K562 (cell line): ENCODE measurements around the gene NYNRIN. TPM values are rescaled to one million over a fixed set of nuclear protein-coding genes. Genes with fewer than 3 reads are reported as not detected.

Source experiments
- ATAC-seq: fragments of 200-7000 bp; cut with Tn5 transposase; 3 replicates; pipeline ENCODE4 v1.9.1; 2020; ENCODE audit warnings: moderate library complexity
- BruUV-seq: library from RNA; stranded (reverse); fragments of 400-500 nt; replicated peaks from 2 replicates; lab custom pipeline; 2021; lab: Mats Ljungman, UMichigan
- CTCF ChIA-PET: fragments of 300-600 bp; formaldehyde crosslinking; extraction: SDS; loops from one replicate; lab custom pipeline; 2021; ENCODE audit warnings: low intra/inter-chr PET ratio; lab: Yijun Ruan, JAX
- POLR2A ChIA-PET: fragments of 300-600, 350-650 bp; sonication (Branson Sonifier 250); formaldehyde crosslinking; extraction: SDS; loops from one replicate; lab custom pipeline; 2021; ENCODE audit warnings: antibody characterized with exemption, inconsistent platforms; lab: Yijun Ruan, JAX
- DNase-seq, 4 experiments: peaks; one replicate each; pipeline versions ENCODE4 v3.0.0 to v3.0.0-alpha.2; 2011 to 2018; ENCODE audit warnings: low spot score in 3 of 4, mixed read lengths in 3 of 4; ENCODE audit errors: extremely low read depth in 1 of 4
- FAIRE-seq: peaks from 2 replicates; lab custom pipeline; 2011; peaks lifted over from hg19 to GRCh38; lab: Jason Lieb, UNC
- H2AFZ ChIP-seq: 2 replicates; pipeline ENCODE4 v1.6.0; 2011; ENCODE audit warnings: low read depth, low read length, control low read depth, inconsistent platforms
- H3K27ac ChIP-seq: fragments of 200-600 bp; 3 replicates; pipeline ENCODE4 v1.8.0; 2011; ENCODE audit warnings: low read depth, mild to moderate bottlenecking, control low read depth, inconsistent platforms, low read length, moderate library complexity, mixed read lengths; ENCODE audit errors: extremely low read depth
- H3K27me3 ChIP-seq, 2 experiments: fragments of 300-600 bp in 1 of 2; 2 replicates in 1 of 2; 3 replicates in 1 of 2; pipeline versions ENCODE4 v1.6.0 to v1.8.0; 2011; ENCODE audit warnings: inconsistent platforms in 2 of 2, low read length in 2 of 2, mild to moderate bottlenecking in 1 of 2, mixed read lengths in 1 of 2, moderate library complexity in 1 of 2; ENCODE audit not compliant: control insufficient read depth in 2 of 2, insufficient read depth in 2 of 2
- H3K36me3 ChIP-seq: fragments of 300-600 bp; 3 replicates; pipeline ENCODE4 v1.8.0; 2011; ENCODE audit warnings: mild to moderate bottlenecking, low read length, inconsistent platforms; ENCODE audit not compliant: control insufficient read depth, insufficient read depth
- H3K4me1 ChIP-seq, 2 experiments: fragments of 200-600 bp in 1 of 2; replicated peaks in 1 of 2; 2 replicates in 1 of 2; 3 replicates in 1 of 2; pipeline versions ENCODE4 v1.5.1 to v1.8.0; 2011; ENCODE audit warnings: inconsistent platforms in 2 of 2, low read length in 2 of 2, mild to moderate bottlenecking in 1 of 2, mixed read lengths in 1 of 2, moderate library complexity in 1 of 2; ENCODE audit not compliant: control insufficient read depth in 2 of 2, insufficient read depth in 2 of 2
- H3K4me2 ChIP-seq: 2 replicates; pipeline ENCODE4 v1.6.1; 2011; ENCODE audit warnings: low read length, control low read depth, inconsistent platforms, mixed read lengths; ENCODE audit not compliant: insufficient read depth
- H3K4me3 ChIP-seq: fragments of 200-600 bp; sonication (generic), shearing (Covaris generic); 2 replicates; pipeline ENCODE4 v1.5.1; 2016; ENCODE audit warnings: control low read depth, inconsistent platforms
- H3K79me2 ChIP-seq: fragments of 200-600 bp; 3 replicates; pipeline ENCODE4 v1.8.0; 2011; ENCODE audit warnings: low read length, inconsistent platforms; ENCODE audit not compliant: control insufficient read depth, insufficient read depth
- H3K9ac ChIP-seq, 2 experiments: 2 replicates each; pipeline versions ENCODE4 v1.6.0 to v1.6.1; 2011; ENCODE audit warnings: low read depth in 2 of 2, low read length in 2 of 2, control low read depth in 1 of 2, inconsistent platforms in 1 of 2, mild to moderate bottlenecking in 1 of 2, mixed read lengths in 1 of 2; ENCODE audit not compliant: insufficient read depth in 1 of 2
- H3K9me1 ChIP-seq: one replicate; pipeline ENCODE4 v1.6.0; 2011; ENCODE audit warnings: inconsistent platforms, mild to moderate bottlenecking, low read length, moderate library complexity; ENCODE audit not compliant: control insufficient read depth, insufficient read depth
- H3K9me3 ChIP-seq: replicated peaks from 2 replicates; pipeline ENCODE4 v1.5.1; 2011; ENCODE audit warnings: low read depth, low read length, inconsistent platforms; ENCODE audit not compliant: control insufficient read depth, insufficient read depth
- H4K20me1 ChIP-seq: replicated peaks from 2 replicates; pipeline ENCODE4 v1.6.1; 2011; ENCODE audit warnings: low read length, inconsistent platforms, mixed read lengths; ENCODE audit not compliant: control insufficient read depth, insufficient read depth
- CTCF ChIP-seq, 3 experiments: IDR thresholded peaks in 2 of 3; conservative IDR thresholded peaks in 1 of 3; 2 replicates each; pipeline ENCODE4 v1.5.1; 2011 to 2012; ENCODE audit warnings: low read length in 3 of 3, mild to moderate bottlenecking in 3 of 3, control low read depth in 2 of 3, improper control_type of control experiment in 1 of 3, inconsistent platforms in 1 of 3, low read depth in 1 of 3, mixed read lengths in 1 of 3, moderate library complexity in 1 of 3; ENCODE audit not compliant: insufficient read depth in 2 of 3
- RAD21 ChIP-seq, 2 experiments: fragments of 250-450 bp in 1 of 2; fragments of 450-650 bp in 1 of 2; sonication (Bioruptor Pico) in 1 of 2; formaldehyde crosslinking in 1 of 2; IDR thresholded peaks in 1 of 2; conservative IDR thresholded peaks in 1 of 2; 2 replicates each; pipeline versions ENCODE4 v1.4.0 to v1.8.0; 2020 to 2022; ENCODE audit warnings: mild to moderate bottlenecking in 2 of 2, moderate library complexity in 1 of 2
- TCF7L2 ChIP-seq: fragments of 150-350 bp; IDR thresholded peaks from 2 replicates; pipeline ENCODE4 v1.6.1; 2016; ENCODE audit warnings: low read depth, mild to moderate bottlenecking, low read length, moderate library complexity
- ZHX1 ChIP-seq: fragments of 150-350 bp; conservative IDR thresholded peaks from 2 replicates; pipeline ENCODE4 v1.6.1; 2014; ENCODE audit warnings: low read length
- WGBS: fragments of 100-300 bp; shearing (Covaris generic); methylation state at CpG from one replicate; pipeline ENCODE4 v1.1.6; 2016; ENCODE audit warnings: low coverage, mixed read lengths; ENCODE audit not compliant: insufficient coverage; ENCODE audit errors: missing lambda C conversion rate; 5-methylcytosine and 5-hydroxymethylcytosine counted together
- in situ Hi-C: fragments of 300-500 bp; cut with MboI; formaldehyde crosslinking; loops from 4 replicates; pipeline ENCODE4 v1.15.0; 2018; ENCODE audit warnings: inconsistent platforms, mixed read lengths
- intact Hi-C: fragments of 100-400 bp; cut with micrococcal nuclease; formaldehyde crosslinking; loops from 2 replicates; pipeline ENCODE4 v1.14.2; 2022
- polyA plus RNA-seq, 8 experiments: library from polyadenylated mRNA; depleted of rRNA in 4 of 8; stranded (reverse) in 5 of 8; unstranded in 3 of 8; fragments of >200 nt; fragmentation: Nextera tagmentation in 2 of 8; fragmentation: Illumina TruSeq in 1 of 8; extraction: Ambion mirVana in 2 of 8; extraction: Trizol in 1 of 8; gene quantifications; 2 replicates each; pipeline versions ENCODE4 v1.2.1 to v1.2.3, GENCODE V29; 2011 to 2014; ENCODE audit warnings: inconsistent platforms in 1 of 8, missing spikeins in 1 of 8
- total RNA-seq, 7 experiments: library from RNA; depleted of rRNA in 6 of 7; stranded (reverse); fragments of >200 nt in 6 of 7; fragmentation: Illumina TruSeq in 2 of 7; extraction: Trizol in 2 of 7; gene quantifications; 2 replicates each; pipeline versions ENCODE4 v1.2.1 to v1.2.3, GENCODE V29; 2011 to 2021; ENCODE audit warnings: low replicate concordance in 1 of 7

Gene NYNRIN
- total and polyA plus RNA-seq, 9 of the 15 experiments (the other 6 are each of a cell fraction or from before 2014, with no cell fraction given): 0.04 to 1.2 (median 0.28) TPM

- no peak for FAIRE-seq
These were observed 47.3 kb upstream of the NYNRIN start for GRCh38 chr14:24351517-24351916.

More at GRCh38 chr14:24351517-24351916, 47.3 kb upstream of the NYNRIN start:
- DNase-seq: no peak
- Histone ChIP-seq H3K9me3 (no peaks in the 10 kb centered on the region), H3K27me3 (no peaks in the 10 kb centered on the region; a peak in 1 of 5 replicates)
- peak; percentile 70 for ATAC-seq
- intact Hi-C loops: no loop called here
- CTCF ChIA-PET: no interaction called here
- TF ChIP-seq RAD21 (CRISPR knock-in tag; conservative IDR thresholded peaks at IDR 0.05 in 1 of 2, IDR thresholded peaks at IDR 0.05 in 1 of 2) (peak in 1 of 2 experiments; percentile 12; a peak in 1 of 4 replicates), TCF7L2 (no peak), ZHX1 (no peak), CTCF (IDR thresholded peaks at IDR 0.05 in 2 of 3, conservative IDR thresholded peaks at IDR 0.05 in 1 of 3; ENCODE audit: insufficient read depth in 2 of 3, low read depth in 1 of 3, low read length in 3 of 3) (peak in 1 of 3 experiments; percentile 33; a peak in 2 of 6 replicates)
- TF ChIP-seq, all 486 proteins: peak for 2
- no peaks in the 10 kb centered on the region for H3K9me1 ChIP-seq
- in situ Hi-C loops: no loop called here
- no peak overlapping the region for H3K4me3 ChIP-seq
- 0 out of 2 replicates have a peak overlapping the region, but pooled peaks have one; percentile 34 for H2AFZ ChIP-seq
- no peaks in the 10 kb centered on the region for H3K36me3 ChIP-seq
- no peak overlapping the region for H3K27ac ChIP-seq
- no TSS peak for BruUV-seq
- H3K9ac ChIP-seq: no peak overlapping the region
- no peaks in the 10 kb centered on the region for H4K20me1 ChIP-seq
- no peaks in the 10 kb centered on the region for H3K79me2 ChIP-seq
- 0% methylated on average over 4 of the region's 4 CpGs for WGBS
- H3K4me1 ChIP-seq: peaks cover 0 to 6% of the 10 kb centered on the region in 2 experiments; a peak in 3 of 5 replicates
- POLR2A ChIA-PET: interaction anchor here (1.4 kb wide), 1 partner anchor 11 kb away, joined by 3 read pairs; no protein-coding TSS in a partner anchor
- no peak overlapping the region for H3K4me2 ChIP-seq
